RWPE1 (cell line): ENCODE data around the gene IRX3.
A peak's percentile ranks its signal among the peaks of the same experiment; 100 is the strongest.

ENCODE experiments used
- CTCF ChIA-PET: fragments of 350-600 bp; sonication (Branson Sonifier 250); formaldehyde crosslinking; extraction: SDS; loops from one replicate; lab custom pipeline; 2021; lab: Yijun Ruan, JAX
- POLR2A ChIA-PET: fragments of 400-600 bp; formaldehyde crosslinking; extraction: SDS; loops from one replicate; lab custom pipeline; 2020; ENCODE audit warnings: antibody characterized with exemption; ENCODE audit not compliant: low non-redundant PET; lab: Yijun Ruan, JAX
- DNase-seq: peaks from one replicate; pipeline ENCODE4 v3.0.0; 2012; ENCODE audit warnings: low spot score
- H3K27ac ChIP-seq: fragments of 450-650 bp; 2 replicates; pipeline ENCODE4 v1.5.1; 2017
- TF ChIP-seq, protein P1 (sequence below): fragments of 450-650 bp; conservative IDR thresholded peaks from 2 replicates; pipeline ENCODE4 v1.5.1; 2017; ENCODE audit warnings: low read depth, mild to moderate bottlenecking

IRX3 gene

DNA sequence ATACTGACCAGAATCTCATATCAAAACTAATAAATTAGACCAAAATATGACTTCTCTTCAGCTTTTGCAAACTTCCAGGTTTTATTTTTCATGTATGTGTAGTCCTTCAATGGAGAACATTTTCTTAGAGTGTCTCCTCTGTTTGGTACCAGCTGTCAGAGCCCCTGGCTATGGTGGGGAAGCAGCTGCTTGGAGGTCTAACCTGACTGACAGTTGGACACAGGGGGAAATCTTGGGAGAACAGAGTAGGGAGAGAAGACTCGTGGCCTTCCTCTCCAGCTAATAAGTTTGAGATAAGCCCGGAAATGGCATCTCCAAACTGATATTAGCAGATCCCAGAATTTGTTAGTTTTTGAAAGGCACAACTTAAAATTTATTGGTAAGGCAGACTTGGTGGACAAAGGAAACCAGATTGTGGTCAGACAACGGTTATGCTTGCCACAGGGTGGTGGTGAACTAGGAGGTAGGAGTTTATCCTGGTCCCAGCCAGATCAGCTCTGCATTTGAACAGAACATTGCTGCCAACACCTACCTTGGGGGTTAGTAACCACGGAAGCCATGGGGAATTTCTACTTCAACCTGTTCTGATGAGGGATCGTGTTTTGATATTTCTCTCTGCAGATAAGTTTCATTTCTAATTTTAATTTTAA is 39.2 kb upstream of the IRX3 start:
- ChIA-PET POLR2A (no interaction called here), CTCF (no interaction called here)
- TF ChIP-seq, protein P1, sequence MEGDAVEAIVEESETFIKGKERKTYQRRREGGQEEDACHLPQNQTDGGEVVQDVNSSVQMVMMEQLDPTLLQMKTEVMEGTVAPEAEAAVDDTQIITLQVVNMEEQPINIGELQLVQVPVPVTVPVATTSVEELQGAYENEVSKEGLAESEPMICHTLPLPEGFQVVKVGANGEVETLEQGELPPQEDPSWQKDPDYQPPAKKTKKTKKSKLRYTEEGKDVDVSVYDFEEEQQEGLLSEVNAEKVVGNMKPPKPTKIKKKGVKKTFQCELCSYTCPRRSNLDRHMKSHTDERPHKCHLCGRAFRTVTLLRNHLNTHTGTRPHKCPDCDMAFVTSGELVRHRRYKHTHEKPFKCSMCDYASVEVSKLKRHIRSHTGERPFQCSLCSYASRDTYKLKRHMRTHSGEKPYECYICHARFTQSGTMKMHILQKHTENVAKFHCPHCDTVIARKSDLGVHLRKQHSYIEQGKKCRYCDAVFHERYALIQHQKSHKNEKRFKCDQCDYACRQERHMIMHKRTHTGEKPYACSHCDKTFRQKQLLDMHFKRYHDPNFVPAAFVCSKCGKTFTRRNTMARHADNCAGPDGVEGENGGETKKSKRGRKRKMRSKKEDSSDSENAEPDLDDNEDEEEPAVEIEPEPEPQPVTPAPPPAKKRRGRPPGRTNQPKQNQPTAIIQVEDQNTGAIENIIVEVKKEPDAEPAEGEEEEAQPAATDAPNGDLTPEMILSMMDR: no peak
- no peak overlapping the region for H3K27ac ChIP-seq
- DNase-seq: no peak

DNA sequence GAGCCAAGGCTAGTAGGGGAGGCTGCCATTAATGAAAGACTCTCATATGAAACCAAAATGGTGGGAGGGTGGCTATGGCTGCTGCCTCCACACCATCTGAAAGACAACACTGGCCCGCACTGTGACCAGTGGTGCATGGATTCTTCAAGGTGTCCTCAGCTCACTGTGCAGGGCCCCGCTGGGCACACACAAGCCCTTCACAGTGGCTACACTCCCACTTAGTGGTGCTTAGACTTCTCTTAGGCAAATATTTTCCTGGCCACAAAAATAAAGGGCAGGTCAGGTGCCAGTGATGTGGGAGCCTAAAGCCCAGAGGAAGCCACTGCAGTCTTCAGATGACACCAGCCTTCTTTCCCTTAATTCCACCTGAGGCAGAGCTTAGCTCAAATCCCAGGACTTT is 38.1 kb upstream of the IRX3 start:
- CTCF ChIA-PET: interaction anchor here (0.6 kb wide), 1 partner anchor 44 kb away, joined by 4 read pairs; no protein-coding TSS in a partner anchor
- TF ChIP-seq, protein P1: no peak
- no peak for DNase-seq
- POLR2A ChIA-PET: no interaction called here
- no peak overlapping the region for H3K27ac ChIP-seq

DNA sequence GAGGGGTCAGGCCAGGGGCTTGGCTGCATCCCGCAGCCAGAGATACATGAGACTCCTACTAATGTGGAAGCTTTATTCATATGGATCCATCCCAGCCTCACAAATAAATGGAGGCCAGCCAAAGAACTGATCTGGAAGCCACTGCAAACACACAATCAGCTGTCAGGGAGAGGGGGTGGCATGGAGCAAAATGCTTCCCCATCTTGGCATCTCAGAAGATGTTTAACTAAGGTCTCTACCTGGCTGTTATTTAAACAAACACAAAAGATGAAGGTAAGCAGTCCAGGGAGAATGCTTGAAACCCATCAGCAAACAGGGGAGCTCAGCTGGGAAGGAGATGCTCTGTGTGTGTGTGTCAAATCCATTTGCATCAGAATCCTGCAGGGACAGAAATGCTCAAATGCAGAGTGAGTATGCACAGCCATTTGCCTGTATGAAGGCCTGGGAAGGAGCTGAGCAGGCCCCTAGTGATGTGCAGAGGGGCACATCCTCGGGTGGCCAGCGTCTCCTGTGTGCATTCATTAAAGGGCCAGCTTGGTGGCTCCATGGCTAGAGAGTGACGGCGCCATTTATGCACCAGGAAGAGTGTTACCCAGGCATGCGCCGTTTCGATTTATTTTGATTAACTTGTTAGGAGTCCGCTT is 34.2 kb upstream of the IRX3 start:
- ChIA-PET CTCF (no interaction called here), POLR2A (no interaction called here)

DNA sequence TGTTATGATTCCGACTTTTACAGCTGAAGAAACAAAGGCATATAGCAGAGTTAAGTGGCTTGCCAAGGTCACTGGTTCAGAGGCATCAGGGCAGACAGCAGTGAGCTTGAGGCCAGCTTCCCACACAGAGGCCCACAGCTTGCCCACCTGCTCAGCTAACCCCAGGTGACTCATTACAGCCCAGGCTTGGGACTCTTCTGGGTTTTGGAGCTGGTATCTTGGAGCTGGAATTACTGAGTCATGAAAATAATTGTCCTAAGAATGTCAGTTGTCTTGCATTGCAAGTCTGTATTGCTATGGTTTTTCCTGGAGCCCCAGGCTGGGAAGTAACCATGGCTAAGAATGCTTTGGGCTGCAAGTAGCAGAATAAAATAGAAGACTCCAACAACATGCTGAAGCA is 32.4 kb upstream of the IRX3 start:
- TF ChIP-seq, protein P1: no peak
- ChIA-PET CTCF (interaction anchor here (0.7 kb wide), 1 partner anchor 125 kb away, joined by 3 read pairs; no protein-coding TSS in a partner anchor), POLR2A (no interaction called here)
- H3K27ac ChIP-seq: no peak overlapping the region
- DNase-seq: peak; percentile 10

More for the DNA sequence above, 34.2 kb upstream of the IRX3 start:
- no peak for DNase-seq
- no peak overlapping the region for H3K27ac ChIP-seq
- TF ChIP-seq, protein P1: no peak

DNA sequence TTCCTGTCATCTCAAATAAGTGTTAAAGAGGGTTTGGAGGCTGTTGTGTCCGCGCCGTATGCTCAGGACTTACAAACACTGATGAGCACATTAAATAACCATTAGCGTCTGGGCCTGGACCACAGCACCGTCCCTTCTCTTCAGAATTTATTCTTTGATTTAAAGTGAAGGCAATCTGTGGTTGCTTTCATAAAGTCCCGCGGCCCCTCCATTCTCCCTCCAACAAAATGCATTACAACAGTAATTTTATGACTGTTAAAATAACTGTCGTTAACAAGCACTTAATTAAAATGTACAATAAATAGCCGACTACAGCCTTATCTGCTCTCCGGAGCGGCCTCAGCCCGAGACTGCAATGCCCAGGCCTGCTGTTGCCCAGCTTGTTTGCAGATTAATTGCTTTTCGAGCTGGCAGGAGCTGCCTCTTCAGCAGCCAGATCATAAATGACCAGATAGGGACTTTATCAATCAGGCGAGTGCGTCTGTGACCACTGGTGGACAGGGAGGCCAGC is 30.6 kb upstream of the IRX3 start:
- DNase-seq: no peak
- POLR2A ChIA-PET: no interaction called here
- CTCF ChIA-PET: interaction anchor here (0.8 kb wide), 1 partner anchor 474 kb away, joined by 3 read pairs; no protein-coding TSS in a partner anchor
- TF ChIP-seq, protein P1: no peak
- H3K27ac ChIP-seq: no peak overlapping the region

DNA sequence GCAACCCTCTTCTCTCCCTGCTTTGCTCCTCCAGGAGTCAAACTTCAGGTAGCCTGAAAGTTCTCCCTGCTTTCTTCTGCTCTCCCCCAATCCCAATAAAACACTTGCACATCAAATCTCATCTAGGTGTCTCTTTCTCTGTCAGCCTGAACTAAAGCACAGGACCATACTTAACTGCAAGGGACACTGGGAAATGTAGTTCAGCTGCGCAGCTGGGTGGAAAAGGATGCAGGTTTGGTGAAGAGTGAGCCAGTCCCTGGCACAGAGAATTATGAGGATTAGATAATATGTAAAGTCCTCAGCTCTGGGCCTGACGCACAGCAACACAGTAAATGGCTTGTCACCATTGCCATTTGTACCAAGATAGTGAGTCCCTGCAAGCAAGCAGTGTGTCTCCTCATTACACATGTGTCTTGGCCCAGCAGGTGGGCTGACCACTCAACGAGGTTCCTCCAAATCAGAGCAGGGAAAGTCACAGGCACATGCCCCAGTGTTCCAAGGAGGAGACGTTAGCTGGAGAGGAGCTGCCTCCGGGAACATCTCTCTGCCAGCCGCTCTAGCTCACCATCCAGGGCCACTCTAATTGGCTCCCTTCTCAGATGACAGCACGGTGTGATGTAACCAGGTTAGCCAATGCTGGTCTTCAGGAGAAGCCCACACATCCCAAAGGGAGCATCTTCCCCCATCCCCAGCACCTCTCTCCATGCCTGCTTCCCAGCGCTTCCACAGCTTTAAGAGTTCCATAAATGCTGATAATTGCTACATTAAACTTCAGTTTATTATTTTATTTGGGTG is 29.7 kb upstream of the IRX3 start:
- TF ChIP-seq, protein P1: no peak
- CTCF ChIA-PET: no interaction called here
- POLR2A ChIA-PET: no interaction called here
- no peak overlapping the region for H3K27ac ChIP-seq
- no peak for DNase-seq
